Measurements from ENCODE around the gene TSSC4.

The TSSC4 gene

DNA sequence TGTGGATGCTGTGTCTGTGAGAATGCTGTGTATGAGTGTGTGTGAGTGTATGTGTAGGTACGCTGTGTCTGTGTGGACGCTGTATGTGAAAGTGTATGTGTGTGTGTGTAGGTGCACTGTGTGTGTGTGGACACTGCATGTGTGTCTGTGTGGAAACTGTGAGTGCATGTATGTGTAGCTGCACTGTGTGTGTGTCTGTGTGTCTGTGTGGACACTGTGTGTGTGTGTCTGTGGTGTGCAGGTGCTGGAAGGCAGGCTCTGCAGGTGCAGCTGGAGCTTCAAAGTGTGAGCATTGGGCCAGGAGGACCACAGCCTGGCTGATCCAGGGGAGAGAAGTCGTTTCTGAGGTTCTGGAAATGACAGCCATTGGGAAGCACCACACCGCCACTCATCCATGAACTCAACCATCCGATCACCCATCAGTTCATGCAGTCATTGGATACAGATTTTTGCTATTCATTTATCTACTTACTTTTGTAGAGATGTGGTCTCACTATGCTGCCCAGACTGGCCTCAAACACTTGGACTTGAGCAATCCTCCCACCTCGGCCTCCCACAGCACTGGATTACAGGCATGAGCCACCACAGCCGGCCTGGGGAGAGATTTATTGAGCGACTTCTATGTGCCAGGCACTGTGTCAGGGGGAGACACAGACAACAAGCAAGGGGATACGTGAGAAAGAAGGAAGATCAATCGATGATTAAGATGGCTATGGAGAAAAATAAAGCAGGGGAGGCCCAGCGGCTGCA, 34.1 kb downstream of the TSSC4 start:
- no peak for DNase-seq (ENCODE audit: low spot score)

DNA sequence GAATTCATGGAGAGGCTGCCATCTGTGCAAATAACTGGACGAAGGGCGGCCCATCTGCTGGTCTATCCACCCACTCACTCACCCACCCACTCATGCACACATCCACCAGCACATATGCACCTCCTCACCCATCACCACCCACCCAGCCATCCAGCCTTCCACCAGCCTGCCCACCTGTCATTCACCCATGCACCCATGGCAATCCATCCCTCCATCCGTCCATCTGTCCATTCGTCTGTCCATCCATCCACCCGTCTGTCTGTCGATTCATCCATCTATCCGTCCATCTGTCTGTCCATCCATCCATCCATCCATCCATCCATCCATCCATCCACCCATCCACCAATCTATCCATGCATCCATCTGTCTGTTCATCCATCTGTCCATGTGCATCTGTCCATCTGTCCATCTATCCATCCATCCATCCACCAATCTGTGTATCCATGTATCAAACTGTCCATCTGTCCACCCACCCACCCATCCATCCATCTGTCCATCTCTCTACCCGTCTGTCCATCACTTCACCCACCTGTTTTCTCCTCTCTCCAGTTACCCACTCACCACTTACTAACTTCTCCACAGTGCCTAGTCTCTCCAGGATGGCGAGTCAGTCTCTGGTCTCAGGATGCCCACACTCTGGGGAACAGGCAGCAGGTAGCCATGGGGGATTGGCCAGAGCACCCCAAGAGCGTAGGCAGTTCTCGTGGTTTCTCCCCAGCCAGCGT, 34.9 kb downstream of the TSSC4 start:
- no peak for DNase-seq (ENCODE audit: low spot score)

DNA sequence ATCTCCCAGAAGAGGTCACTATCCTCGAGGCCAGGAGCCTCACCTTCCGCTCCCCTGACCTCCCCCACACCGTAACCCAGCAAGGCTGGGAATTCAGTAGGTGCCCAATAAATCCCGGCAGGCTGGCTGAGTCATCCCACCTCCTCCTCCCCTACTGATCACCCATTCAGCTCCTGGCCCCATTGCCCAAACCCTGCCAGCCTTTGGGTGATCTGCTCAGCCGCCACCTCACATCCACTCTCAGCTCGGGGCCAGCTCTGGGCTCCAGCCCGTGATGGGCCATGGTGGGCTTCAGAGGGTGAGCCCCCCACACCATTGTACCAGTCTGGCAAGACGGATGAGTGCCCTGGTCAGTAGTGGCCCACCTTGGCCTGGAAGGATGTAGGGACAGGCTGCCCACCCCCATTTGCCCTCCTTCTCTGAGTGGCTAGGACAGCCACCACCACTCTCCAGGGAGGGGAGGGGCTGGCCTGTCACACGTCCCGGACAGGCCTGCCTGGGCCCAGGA, 35.5 kb downstream of the TSSC4 start:
- no peak for DNase-seq (ENCODE audit: low spot score)

DNA sequence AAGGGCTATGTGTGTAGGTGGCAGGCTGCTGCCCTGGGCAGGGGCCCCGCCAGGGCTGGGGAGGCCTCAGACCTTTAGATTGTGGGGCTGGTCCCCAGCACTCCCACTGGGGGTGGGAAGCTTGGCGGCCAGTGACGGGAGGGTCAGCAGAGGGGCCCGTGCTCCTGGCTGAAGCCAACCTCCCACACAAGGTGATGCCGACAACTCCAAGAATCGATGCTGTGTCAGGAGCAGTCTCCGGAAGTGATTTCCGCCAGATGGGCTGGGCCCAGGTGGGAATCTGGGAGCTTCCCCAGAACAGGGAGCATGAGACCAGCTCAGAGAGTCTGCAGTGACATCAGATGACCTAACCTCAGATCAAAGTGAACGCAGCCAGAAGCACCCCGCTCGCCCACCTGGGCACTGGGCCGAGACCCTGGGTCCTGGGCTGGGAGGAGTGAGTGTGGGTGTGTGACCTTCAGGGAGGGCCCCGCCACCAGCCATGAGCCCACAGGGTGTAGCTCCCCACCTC, 36.0 kb downstream of the TSSC4 start:
- DNase-seq (ENCODE audit: low spot score) = no peak

DNA sequence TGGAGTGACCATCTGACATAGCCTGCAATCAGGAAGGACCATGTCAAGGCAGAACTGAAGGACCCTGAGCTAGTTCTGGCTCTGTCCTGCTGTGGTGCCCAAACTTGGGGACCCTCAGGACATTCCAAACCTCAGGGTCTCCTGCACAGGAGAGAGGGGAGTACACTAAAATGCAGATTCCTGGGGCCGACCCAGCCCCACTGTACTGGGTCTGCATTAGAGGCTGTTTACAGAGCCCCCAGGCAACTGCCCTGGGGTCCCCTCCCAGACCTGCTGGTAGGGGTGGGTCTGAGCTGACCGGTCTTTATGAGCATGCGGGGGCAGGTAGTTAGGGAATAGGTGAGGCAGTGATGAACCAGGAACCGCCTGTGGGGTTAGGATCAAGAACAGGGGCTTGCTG, 37.0 kb downstream of the TSSC4 start:
- DNase-seq (ENCODE audit: low spot score) = no peak

DNA sequence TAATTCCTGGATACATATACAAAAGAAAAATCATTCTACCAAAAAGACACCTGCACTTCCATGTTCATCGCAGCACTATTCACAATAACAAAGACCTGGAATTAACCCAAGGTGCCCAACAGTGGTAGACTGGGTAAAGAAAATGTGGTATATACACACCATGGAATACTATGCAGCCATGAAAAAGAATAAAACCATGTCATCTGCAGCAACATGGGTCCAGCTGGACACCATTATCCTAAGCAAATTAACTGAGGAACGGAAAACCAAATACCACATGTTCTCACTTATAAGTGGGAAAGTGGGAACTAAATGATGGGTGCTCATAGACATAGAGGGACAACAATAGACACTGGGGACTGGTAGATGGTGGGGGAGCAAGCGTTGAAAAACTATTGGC, 39.3 kb downstream of the TSSC4 start:
- no peak for DNase-seq (ENCODE audit: low spot score)

DNA sequence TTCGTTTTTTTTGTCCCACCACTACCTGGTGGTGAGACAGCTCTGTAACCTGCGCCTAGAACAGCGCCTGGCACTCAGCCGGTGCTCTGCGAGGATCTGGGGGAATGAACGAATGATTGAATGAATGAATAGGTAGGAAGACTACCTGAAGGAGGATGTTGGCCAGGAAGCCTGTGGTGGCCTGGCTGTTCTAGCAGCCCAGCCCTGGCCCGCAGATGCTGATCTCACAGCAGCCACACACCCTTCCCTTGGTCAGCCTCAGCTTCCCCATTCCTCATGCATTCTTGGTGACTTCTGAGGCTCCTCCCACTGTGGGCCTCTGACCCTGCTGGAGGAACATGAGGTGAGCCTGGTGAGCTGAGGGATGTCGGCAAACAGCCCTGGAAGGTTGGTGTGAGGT, 40.1 kb downstream of the TSSC4 start:
- no peak for DNase-seq (ENCODE audit: low spot score)

DNA sequence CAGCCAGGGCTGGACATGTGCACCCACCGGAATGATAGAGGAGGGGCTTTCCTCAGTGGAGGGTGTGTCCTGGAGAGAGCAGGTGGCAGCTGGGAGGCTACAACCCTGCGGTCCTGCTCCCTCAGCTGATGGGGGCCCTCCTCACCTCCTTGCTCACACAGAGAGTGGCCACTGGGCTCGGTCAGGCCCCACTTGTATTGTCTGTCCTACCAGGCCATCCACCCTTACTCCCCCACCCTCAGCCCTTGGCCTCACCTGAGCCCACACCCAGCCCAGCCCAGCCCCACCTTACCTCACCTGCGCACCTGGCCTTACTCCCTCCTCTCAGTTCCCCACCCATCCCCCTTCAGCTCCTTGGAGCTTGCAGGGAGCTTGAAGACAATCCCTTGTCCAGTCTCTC, 40.6 kb downstream of the TSSC4 start:
- DNase-seq (ENCODE audit: low spot score) = no peak

DNA sequence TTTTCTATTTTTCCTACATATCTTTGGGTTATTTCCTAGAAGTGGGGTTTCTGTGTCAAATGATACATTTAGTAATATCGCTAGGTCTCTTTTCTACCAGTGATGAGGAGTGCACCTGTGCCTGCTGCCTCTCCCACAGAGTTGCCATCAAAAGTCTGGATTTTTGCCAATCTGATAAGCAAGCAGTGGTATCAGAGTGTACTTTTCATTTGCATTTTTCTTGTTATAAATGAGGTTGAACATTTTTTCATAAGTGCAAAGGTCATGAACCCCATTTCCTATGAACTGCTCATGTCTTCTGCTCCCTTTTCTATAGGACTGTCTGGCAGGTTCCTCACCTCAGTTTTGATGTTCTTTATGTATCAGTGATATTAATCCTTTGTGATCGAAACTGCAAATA, 42.0 kb downstream of the TSSC4 start:
- DNase-seq (ENCODE audit: low spot score) = no peak

DNA sequence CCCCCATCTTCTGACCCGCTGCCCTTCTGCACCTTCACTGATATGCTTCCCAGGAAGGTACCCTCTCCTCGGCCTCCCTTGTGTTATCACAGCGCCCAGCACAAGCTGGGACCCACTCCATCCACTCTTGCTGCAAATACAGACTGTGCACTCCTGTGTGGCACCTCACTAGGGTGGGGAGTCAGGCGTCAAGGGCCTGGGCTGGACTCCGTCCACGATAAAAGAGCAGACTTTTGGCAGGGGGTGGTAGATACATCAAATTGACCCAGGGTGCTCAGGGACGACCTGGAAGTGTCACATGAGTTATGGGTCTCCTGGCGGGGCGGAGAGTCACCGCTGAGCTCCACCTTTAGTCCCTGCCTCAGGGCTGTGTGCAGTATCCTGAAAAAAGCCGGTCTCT, 42.9 kb downstream of the TSSC4 start:
- no peak for DNase-seq (ENCODE audit: low spot score)

DNA sequence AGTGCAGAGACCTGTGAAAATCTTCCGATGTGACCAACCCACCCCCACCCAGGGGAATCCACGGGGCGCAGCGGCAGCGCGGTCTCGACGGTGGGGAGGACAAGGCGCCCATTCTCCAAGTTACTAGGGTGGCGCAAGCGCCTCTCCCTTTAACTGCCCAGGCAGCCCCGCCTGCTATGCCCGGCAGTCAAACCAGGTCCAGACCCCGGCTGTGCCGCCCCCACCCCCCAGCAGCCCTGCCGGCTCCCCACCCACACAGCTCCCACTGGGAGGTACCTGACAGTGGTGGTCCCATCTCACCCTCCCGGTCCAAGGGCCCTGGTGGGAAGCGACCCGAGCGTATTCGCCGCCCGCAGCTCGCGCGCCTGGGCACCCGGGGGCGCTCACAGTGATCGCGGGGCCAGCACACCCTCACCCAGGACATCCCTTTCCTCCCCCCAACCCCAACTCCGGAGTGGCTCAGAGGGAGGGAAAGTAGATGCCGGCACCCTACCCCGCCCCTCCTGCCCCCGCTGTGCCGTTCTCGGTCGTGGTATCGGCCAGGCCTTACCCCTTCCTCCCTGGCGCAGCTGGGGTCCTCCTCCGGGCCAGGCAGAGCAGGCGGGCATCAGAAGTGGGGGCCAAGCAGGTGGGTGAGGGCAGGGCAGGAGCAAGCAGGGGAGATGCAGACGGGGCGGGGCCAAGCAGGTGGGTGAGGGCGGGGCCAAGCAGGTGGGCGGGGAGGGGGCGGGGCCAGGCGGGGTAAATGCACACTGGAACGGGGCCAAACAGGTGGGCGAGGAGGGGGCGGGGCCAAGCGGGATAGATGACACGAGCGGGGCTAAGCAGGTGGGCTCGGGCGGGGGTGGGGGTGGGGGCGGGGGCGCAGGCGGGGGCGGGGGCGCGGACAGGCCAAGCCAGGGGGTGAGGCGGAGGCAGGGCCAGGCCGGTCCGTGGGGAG, 43.6 kb downstream of the TSSC4 start, which contains the start of gene TRPM5:
TRPM5 (minus strand) TSS at position 634 of the 940 bp plus-strand sequence. CDS start 21,478 bp downstream, outside the sequence.
- DNase-seq (ENCODE audit: low spot score) = no peak

DNA sequence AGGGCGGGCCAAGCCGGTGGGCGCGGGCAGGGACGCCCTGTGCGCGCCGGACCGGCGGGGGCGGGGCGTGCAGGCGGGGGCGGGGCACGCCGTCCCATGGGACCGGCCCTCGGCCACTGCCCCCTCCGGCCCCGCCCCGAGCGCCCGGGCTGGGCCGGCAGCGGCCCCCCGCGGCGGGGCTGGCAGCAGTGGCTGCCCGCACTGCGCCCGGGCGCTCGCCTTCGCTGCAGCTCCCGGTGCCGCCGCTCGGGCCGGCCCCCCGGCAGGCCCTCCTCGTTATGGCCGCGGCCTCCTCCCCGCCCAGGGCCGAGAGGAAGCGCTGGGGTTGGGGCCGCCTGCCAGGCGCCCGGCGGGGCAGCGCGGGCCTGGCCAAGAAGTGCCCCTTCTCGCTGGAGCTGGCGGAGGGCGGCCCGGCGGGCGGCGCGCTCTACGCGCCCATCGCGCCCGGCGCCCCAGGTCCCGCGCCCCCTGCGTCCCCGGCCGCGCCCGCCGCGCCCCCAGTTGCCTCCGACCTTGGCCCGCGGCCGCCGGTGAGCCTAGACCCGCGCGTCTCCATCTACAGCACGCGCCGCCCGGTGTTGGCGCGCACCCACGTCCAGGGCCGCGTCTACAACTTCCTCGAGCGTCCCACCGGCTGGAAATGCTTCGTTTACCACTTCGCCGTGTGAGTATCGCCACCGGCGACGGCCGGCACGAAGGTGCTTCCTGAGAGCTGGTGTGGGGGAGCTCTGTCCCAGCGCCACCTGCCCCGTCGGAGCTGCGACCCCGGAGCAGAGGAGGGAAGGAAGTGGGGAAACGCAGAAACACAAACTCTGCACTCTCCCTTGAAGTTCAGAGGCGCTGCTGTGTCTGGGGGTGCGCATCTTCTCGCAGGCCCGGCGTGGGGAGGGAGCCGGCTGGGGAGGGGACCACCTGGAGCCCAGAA, 44.5 kb downstream of the TSSC4 start, which contains the start of gene KCNQ1:
KCNQ1 (plus strand) TSS at position 188 of the 925 bp plus-strand sequence; CDS start at position 279, 91 bp downstream.
- DNase-seq (ENCODE audit: low spot score) = no peak

DNA sequence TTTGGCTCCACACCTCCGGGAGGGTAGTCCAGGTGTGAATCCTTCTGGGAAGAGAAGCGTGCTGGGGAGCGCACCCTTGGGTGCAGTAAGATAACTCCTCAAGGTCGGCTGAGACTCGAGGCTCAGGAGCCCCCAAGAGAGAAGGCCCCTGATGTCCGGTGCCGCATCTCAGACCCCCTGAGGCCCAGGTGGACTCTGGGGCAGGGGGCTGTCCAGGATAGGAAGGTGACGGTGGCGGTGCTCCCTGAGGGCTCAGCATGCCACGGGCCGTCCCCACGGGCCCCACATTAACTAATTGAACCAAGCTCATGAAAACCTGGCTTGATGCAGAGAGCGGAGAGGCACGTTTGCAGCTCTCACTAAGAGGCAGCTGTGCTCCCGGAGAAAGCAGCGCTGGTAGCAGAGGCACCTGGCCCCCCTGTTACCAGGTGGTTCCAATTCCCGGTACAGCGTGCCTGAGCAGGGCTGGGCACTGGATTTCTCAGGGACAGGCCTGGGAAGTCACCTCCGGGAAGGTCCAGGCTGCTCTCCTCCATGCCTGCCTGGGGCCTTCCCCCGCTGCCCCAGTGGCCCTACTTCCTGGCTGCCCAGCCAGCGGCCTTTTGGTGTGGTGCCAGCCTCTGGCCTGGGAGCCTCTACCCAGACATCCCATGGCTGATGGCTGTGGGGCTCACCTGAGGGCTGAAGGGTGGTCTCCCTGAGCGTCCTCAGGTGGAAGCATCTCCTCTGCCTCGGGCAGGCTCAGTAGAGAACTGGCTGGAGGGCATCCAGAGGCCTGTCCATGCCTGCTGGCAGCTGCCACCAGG, 45.4 kb downstream of the TSSC4 start:
- DNase-seq (ENCODE audit: low spot score) = no peak

DNA sequence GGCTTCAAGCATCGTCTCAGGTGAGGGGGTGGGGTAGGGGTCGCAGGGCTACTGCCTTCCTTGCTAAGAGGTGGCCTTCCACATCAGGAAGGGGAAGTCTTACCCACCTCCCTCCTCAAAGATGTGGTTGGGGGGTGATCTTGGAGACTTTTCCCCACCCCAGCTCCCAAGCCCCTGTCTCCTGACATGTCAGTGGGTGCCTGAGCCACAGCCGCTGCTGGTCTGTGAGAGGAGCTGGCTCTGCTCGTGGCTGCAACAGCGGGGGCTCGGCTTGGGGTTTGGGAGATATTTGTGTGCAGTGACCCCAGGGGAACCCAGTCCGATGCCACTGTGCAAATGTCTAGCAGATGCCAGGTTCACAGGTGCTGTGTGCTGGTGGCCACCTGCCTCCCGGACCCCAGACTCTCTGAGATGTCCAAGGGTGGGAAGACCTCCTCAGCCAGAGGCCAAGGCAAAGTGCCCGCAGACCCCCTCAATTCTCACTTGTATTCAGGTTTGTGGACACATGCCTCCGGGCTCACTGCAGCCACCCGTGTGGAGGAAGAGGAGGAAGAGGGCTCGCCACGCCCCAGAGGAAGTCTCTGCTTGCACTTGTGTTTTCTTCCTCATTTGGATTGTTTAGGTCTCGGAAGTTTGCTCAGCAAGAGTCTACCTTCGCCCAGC, 46.2 kb downstream of the TSSC4 start:
- no peak for DNase-seq (ENCODE audit: low spot score)

DNA sequence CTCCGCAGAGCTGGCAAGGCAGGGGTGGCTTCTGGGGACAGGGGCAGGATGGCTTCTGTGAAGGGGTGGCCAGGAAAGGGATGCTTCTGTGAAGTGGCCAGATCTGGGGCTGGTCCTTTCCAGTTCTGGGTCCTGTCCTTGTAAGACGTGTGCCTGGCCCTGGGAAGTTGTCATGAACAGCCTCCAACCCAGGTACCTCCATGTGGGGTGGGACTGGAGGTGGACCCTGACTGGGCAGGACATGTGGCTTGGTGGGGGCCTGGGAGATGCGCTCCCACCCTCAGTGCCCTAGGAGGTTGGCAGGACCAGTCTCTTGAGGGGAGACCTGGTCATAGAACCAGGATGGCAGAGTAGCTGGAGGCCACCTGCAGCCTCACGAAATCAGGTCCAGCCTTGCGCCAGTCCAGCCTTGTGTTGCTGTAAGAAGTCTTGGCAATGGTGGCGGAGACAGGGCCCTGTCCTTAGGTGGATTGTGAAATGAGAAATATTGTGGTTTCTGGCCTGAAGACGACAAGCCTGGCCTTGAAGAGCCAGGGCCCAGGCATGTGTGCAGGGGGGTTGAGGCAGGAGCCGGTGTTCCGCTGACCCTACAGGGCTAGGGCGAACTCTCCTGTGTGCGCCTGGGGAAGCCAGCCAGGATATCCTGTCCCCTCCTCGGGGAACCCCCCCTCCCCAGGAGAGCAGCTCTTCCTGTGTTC, 46.9 kb downstream of the TSSC4 start:
- DNase-seq (ENCODE audit: low spot score) = no peak

DNA sequence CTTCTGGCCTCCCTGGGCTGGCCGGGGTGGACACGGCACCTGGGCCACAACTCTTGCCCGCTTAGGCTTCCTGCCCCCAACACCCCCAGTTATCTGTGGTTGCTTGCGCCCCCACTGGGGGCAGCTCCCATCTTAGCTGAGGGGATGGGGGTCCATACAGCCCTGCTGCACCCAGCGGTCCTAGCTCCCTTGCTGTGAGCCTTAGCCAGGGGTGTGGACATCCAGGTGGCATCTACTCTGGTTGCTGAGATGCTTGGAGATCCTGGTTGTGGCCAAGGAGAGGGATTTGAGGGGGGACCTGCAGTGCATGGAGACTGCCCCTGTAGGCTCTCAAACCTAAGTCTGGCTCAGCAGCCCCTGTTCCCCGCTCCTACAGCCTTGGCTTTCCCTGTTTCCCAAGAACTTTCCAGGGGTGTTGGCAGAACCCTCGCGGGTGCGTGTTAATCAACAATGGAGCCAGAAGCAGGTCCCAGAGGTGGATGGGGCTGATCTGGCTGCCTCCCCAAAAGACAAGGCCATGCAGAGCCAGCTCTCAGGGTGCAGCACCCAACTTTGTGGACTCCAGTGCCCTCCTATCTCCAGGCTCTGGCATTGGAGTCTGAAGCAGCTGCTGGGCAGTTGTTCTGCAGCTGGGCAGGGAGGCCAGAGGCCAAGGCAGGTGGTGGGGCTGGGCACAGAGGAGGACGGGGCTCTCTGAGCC, 47.6 kb downstream of the TSSC4 start:
- no peak for DNase-seq (ENCODE audit: low spot score)

DNA sequence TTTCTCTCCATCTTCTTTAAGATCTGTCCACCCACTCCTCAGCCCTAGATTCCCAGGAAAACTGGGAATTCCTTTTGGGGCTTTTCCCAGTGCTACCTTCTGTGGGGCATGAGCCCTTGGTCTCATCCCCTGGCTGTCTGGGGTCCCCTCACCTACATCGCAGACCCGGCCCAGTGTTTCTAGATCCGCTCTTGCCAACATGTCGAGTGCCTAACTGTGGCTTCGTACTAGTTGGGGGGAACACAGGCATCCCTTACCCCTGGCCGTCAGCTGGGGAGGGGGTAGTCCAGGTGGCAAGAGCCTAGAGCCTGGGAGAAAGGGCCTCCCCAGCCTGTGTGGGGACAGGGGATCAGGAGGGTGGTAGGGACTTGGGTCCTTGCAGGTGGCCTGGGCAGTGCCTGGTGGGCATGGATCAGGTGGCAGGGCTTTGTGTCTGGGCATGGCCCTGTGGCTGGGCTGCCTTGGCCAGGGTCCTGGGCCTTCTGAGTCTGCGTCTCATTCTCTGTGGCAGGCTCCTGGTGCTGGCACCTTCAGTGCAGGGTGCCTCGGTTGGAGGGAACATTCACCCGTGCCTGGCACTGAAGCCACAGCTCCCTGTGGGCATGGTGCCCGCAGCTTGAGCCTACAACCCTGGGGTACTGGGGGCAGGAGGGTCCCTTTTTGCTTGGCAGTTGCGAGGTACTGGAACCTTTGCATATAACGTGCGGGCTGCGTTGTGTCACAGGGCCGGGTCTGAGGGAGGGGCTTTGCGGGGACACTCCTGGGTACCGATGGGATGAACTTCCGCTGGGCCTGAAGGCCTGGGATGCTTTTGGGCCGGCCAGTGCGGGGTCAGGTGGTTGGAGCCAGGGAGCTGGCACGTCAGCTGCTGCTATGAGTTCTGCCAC, 48.4 kb downstream of the TSSC4 start:
- DNase-seq (ENCODE audit: low spot score) = no peak
